ENCODE data around the gene EED.

DNA sequence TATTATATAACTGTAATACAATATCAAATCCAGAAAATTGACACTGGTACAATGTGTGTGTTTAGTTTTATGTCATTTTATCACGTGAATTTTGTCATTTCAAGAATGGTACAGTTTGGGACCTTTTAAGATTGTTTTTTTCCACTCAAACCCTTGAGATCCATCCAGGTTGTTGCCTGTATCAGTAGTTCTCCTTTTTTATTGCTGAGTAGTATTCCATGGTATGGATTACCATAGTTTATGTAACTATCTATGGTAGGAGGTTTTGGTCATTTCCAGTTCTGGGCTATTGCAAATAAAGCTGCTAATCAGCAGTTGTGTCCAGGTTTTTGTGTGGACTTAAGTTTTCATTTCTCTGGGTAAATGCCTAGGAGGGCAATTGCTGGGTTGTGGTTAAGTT is 25.1 kb downstream of the EED start:
- TF ChIP-seq, protein P1, sequence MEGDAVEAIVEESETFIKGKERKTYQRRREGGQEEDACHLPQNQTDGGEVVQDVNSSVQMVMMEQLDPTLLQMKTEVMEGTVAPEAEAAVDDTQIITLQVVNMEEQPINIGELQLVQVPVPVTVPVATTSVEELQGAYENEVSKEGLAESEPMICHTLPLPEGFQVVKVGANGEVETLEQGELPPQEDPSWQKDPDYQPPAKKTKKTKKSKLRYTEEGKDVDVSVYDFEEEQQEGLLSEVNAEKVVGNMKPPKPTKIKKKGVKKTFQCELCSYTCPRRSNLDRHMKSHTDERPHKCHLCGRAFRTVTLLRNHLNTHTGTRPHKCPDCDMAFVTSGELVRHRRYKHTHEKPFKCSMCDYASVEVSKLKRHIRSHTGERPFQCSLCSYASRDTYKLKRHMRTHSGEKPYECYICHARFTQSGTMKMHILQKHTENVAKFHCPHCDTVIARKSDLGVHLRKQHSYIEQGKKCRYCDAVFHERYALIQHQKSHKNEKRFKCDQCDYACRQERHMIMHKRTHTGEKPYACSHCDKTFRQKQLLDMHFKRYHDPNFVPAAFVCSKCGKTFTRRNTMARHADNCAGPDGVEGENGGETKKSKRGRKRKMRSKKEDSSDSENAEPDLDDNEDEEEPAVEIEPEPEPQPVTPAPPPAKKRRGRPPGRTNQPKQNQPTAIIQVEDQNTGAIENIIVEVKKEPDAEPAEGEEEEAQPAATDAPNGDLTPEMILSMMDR (IDR thresholded peaks at IDR 0.05; ENCODE audit: poor library complexity, severe bottlenecking), result no peak
- no peak for TF ChIP-seq EZH2 (IDR thresholded peaks at IDR 0.05; ENCODE audit: borderline replicate concordance, insufficient read depth, low read length, poor library complexity, severe bottlenecking)
- no peak for TF ChIP-seq REST (IDR thresholded peaks at IDR 0.05; ENCODE audit: borderline replicate concordance)
- TF ChIP-seq TAF1 (IDR thresholded peaks at IDR 0.05; ENCODE audit: low read depth), result no peak
- TF ChIP-seq EP300 (conservative IDR thresholded peaks at IDR 0.05; ENCODE audit: poor library complexity, severe bottlenecking), result no peak
- TF ChIP-seq RAD21 (conservative IDR thresholded peaks at IDR 0.05), result no peak
